Panc1 (cell line): ENCODE measurements around the gene TMEM121. TPM values are rescaled to one million over a fixed set of nuclear protein-coding genes. Genes with fewer than 3 reads are reported as not detected.
"Not testable (repeated sequence)": the region's sequence is repeated elsewhere in the genome, so short reads cannot be mapped to it uniquely, and the experiment has no call there.

Source experiments
- ATAC-seq: fragments of 200-7000 bp; cut with Tn5 transposase; 2 replicates; pipeline ENCODE4 v1.9.1; 2020; ENCODE audit warnings: mild to moderate bottlenecking, moderate library complexity
- BruUV-seq: library from RNA; stranded (reverse); fragments of 400-500 nt; replicated peaks from 2 replicates; lab custom pipeline; 2021; lab: Mats Ljungman, UMichigan
- CTCF ChIA-PET: fragments of 300-600 bp; sonication (Branson Sonifier 250); formaldehyde crosslinking; loops from one replicate; lab custom pipeline; 2022; ENCODE audit warnings: antibody characterized with exemption; lab: Charles Lee
- POLR2A ChIA-PET: fragments of 300-600 bp; sonication (Branson Sonifier 250); formaldehyde crosslinking; loops from one replicate; lab custom pipeline; 2022; ENCODE audit warnings: antibody characterized with exemption; lab: Charles Lee
- DNase-seq: peaks from one replicate; pipeline ENCODE4 v3.0.0-alpha.2; 2010; ENCODE audit warnings: low read depth, low spot score
- H3K27ac ChIP-seq: 2 replicates; pipeline ENCODE4 v1.5.1; 2011; ENCODE audit warnings: mild to moderate bottlenecking, low read length, inconsistent platforms
- H3K27me3 ChIP-seq: fragments of 200-500 bp; sonication (Bioruptor generic); 2 replicates; pipeline ENCODE4 v1.6.0; 2014; ENCODE audit warnings: low read length, inconsistent platforms; ENCODE audit not compliant: control insufficient read depth, insufficient read depth
- H3K36me3 ChIP-seq: fragments of 200-500 bp; sonication (Bioruptor generic); 2 replicates; pipeline ENCODE4 v1.5.1; 2014; ENCODE audit warnings: inconsistent platforms, mild to moderate bottlenecking, low read length, moderate library complexity; ENCODE audit not compliant: control insufficient read depth, insufficient read depth
- H3K4me1 ChIP-seq: 2 replicates; pipeline ENCODE4 v1.5.1; 2011; ENCODE audit warnings: inconsistent platforms, mild to moderate bottlenecking, low read length, moderate library complexity; ENCODE audit not compliant: control insufficient read depth, insufficient read depth
- H3K4me3 ChIP-seq, 2 experiments: 2 replicates each; pipeline ENCODE4 v1.5.1; 2011 to 2012; ENCODE audit warnings: low read depth in 2 of 2, low read length in 2 of 2, mild to moderate bottlenecking in 2 of 2, inconsistent platforms in 1 of 2, moderate library complexity in 1 of 2
- H3K9me3 ChIP-seq: fragments of 200-500 bp; sonication (Bioruptor generic); 2 replicates; pipeline ENCODE4 v1.5.1; 2014; ENCODE audit warnings: low read depth, mild to moderate bottlenecking, inconsistent platforms, low read length, moderate library complexity; ENCODE audit not compliant: control insufficient read depth, insufficient read depth
- CTCF ChIP-seq: fragments of 450-650 bp; IDR thresholded peaks from 2 replicates; pipeline ENCODE4 v1.5.1; 2017; ENCODE audit warnings: mild to moderate bottlenecking
- POLR2AphosphoS5 ChIP-seq: IDR thresholded peaks from 2 replicates; pipeline ENCODE4 v1.6.1; 2012; ENCODE audit warnings: mild to moderate bottlenecking, low read depth, low read length, moderate library complexity
- SIN3A ChIP-seq: IDR thresholded peaks from 2 replicates; pipeline ENCODE4 v1.6.1; 2012; ENCODE audit warnings: low read depth, mild to moderate bottlenecking, low read length, moderate library complexity, borderline replicate concordance; ENCODE audit not compliant: insufficient read depth
- TCF7L2 ChIP-seq: IDR thresholded peaks from 2 replicates; pipeline ENCODE4 v1.6.1; 2011; ENCODE audit warnings: mild to moderate bottlenecking, low read depth, low read length, inconsistent platforms
- in situ Hi-C: cut with HindIII; loops from 2 replicates; pipeline ENCODE4 v1.10.0; 2016; ENCODE audit warnings: low sequenced_read_pairs, low pct_unique_long_range_greater_than_20kb
- intact Hi-C: fragments of 100-400 bp; cut with micrococcal nuclease; formaldehyde crosslinking; loops from one replicate; pipeline ENCODE4 v1.10.0; 2022; ENCODE audit not compliant: unreplicated experiment
- total RNA-seq: library from RNA; stranded (reverse); gene quantifications from one replicate; pipeline ENCODE4 v1.2.1, GENCODE V29; 2021; ENCODE audit not compliant: unreplicated experiment
- TF ChIP-seq, protein P1 (sequence below), 2 experiments: IDR thresholded peaks; 2 replicates each; pipeline ENCODE4 v1.6.1; 2011 to 2012; ENCODE audit warnings: low read depth in 2 of 2, control low read depth in 1 of 2, low read length in 1 of 2, mild to moderate bottlenecking in 1 of 2, moderate library complexity in 1 of 2; ENCODE audit not compliant: insufficient read depth in 1 of 2

TMEM121 gene
- total RNA-seq, 1 experiment from 2014 or later, result 4.6 TPM

DNA sequence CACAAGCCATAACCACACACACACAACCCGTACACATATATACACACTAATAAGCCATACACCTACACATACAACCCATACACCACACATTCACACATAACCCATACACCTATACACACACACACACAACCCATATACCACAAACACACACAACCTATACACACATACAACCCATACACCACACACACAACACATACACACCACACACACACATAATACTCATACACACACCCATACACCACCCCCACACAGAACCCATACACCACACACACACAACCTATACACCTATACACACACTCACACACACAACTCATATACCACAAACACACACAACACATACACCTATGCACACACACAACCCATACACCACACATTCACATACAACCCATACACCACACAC lies 44.1 kb downstream of the TMEM121 start:
- H3K4me1 ChIP-seq, result no peaks in the 10 kb centered on the region
- intact Hi-C loops (no loop called here), in situ Hi-C loops (no loop called here)
- POLR2A ChIA-PET, result no interaction called here
- no peaks in the 10 kb centered on the region for H3K27me3 ChIP-seq
- DNase-seq (no peak), ATAC-seq (no peak)
- no peaks in the 10 kb centered on the region for H3K9me3 ChIP-seq
- H3K4me3 ChIP-seq, result no peak overlapping the region
- CTCF ChIA-PET, result no interaction called here
- no TSS peak for BruUV-seq
- no peak for TF ChIP-seq SIN3A
- TF ChIP-seq, protein P1, sequence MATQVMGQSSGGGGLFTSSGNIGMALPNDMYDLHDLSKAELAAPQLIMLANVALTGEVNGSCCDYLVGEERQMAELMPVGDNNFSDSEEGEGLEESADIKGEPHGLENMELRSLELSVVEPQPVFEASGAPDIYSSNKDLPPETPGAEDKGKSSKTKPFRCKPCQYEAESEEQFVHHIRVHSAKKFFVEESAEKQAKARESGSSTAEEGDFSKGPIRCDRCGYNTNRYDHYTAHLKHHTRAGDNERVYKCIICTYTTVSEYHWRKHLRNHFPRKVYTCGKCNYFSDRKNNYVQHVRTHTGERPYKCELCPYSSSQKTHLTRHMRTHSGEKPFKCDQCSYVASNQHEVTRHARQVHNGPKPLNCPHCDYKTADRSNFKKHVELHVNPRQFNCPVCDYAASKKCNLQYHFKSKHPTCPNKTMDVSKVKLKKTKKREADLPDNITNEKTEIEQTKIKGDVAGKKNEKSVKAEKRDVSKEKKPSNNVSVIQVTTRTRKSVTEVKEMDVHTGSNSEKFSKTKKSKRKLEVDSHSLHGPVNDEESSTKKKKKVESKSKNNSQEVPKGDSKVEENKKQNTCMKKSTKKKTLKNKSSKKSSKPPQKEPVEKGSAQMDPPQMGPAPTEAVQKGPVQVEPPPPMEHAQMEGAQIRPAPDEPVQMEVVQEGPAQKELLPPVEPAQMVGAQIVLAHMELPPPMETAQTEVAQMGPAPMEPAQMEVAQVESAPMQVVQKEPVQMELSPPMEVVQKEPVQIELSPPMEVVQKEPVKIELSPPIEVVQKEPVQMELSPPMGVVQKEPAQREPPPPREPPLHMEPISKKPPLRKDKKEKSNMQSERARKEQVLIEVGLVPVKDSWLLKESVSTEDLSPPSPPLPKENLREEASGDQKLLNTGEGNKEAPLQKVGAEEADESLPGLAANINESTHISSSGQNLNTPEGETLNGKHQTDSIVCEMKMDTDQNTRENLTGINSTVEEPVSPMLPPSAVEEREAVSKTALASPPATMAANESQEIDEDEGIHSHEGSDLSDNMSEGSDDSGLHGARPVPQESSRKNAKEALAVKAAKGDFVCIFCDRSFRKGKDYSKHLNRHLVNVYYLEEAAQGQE (IDR thresholded peaks at IDR 0.05; ENCODE audit: insufficient read depth in 1 of 2, low read depth in 2 of 2, low read length in 1 of 2), result no peak
- TF ChIP-seq TCF7L2, result no peak
- TF ChIP-seq CTCF, result no peak
- TF ChIP-seq POLR2AphosphoS5, result no peak
- H3K27ac ChIP-seq, result no peak overlapping the region
- no peaks in the 10 kb centered on the region for H3K36me3 ChIP-seq

GRCh38 chr14:105571181-105571951 lies 45.0 kb downstream of the TMEM121 start:
- H3K27ac ChIP-seq, intact Hi-C loops, H3K27me3 ChIP-seq, in situ Hi-C loops, H3K4me1 ChIP-seq, DNase-seq, ATAC-seq, H3K4me3 ChIP-seq, BruUV-seq, H3K9me3 ChIP-seq, POLR2A ChIA-PET, CTCF ChIA-PET, H3K36me3 ChIP-seq: not testable (repeated sequence)

DNA sequence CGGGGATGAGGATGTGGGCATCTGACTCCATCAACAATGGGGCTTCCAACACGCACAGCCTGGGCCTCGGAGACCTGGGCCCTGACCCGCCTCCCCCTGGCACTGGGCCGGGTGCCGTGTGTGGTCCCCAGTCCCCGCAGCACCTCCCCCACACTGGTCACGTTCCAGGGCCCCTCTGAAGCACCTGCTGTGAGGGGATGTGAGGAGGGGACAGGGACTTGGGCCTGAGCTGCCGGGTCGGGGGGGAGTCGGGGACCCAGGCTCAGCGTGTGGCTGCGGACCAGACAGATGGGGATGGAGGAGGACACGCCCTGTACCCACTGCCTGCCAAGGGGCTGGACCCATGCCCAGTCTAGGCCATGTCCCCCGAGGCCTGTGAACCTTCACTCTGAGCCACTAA lies 45.7 kb downstream of the TMEM121 start:
- CTCF ChIA-PET, H3K27me3 ChIP-seq, ATAC-seq, POLR2A ChIA-PET, BruUV-seq, DNase-seq, H3K36me3 ChIP-seq, H3K4me3 ChIP-seq, in situ Hi-C loops, H3K9me3 ChIP-seq, H3K27ac ChIP-seq, H3K4me1 ChIP-seq, intact Hi-C loops: not testable (repeated sequence)

- H3K9me3 ChIP-seq, H3K4me1 ChIP-seq, DNase-seq, H3K36me3 ChIP-seq, H3K27me3 ChIP-seq, BruUV-seq, CTCF ChIA-PET, H3K27ac ChIP-seq, intact Hi-C loops, H3K4me3 ChIP-seq, POLR2A ChIA-PET, in situ Hi-C loops, ATAC-seq: not testable (repeated sequence)
These were observed 47.5 kb downstream of the TMEM121 start for GRCh38 chr14:105573841-105574240.

- H3K9me3 ChIP-seq, H3K4me3 ChIP-seq, BruUV-seq, CTCF ChIA-PET, POLR2A ChIA-PET, DNase-seq, intact Hi-C loops, H3K4me1 ChIP-seq, H3K27ac ChIP-seq, H3K27me3 ChIP-seq, H3K36me3 ChIP-seq, in situ Hi-C loops: not testable (repeated sequence)
- ATAC-seq, result 0 out of 2 replicates have a peak, but pooled peaks have one; percentile 7
These were observed 48.0 kb downstream of the TMEM121 start for GRCh38 chr14:105574411-105574810.
